KG1 (cell line): Measurements from ENCODE around the gene PML.

Experiments used
- DNase-seq: peaks from one replicate; lab custom pipeline; 2025; lab: John Stamatoyannopoulos, UW

Gene PML

DNA sequence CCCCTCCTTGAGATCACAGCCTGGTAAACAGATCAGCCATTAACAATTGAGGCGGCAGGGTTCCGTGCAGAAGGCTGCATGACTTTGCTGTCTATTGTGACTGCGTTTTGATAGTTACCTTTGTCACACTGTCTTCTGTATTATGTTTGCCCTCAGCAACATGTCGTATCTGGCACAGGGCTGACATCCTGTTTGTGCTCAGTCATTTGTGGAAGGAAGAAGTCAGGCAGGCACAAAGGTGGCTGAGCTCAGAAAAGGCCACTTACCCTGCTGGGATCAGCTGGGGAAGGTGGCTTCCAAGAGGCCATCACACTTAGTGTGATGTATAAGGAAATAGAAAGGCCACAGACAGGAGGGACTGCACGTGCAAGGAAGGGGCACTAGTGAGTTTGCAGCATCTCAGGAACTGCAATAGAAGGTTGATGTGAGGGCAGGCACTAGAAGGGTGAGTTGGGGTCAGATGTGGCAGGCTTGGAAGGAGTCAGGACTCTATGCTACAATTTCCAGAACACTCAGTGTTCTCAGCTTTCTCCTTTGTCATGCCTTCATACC is 13.4 kb downstream of the PML start:
- DNase-seq, result no peak

DNA sequence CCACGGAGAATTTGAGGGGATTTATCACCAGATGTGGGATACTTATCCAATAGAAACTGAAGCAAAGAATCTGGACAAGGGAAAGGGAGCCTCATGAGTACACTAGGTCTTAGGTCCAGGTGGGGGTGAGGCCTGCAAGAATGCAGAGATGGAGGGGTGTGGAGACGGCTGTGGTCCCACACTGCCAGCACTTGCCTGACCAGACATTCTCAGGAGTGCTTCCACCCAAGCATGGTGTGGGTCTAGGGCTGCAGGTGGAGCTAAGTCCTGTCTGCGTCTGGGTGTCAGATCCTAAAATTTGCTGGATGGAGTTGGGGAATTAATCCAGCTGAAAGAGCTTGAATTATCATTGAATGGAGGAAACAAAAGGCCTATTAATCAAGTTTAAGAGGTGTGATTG is 14.4 kb downstream of the PML start:
- DNase-seq, result no peak

DNA sequence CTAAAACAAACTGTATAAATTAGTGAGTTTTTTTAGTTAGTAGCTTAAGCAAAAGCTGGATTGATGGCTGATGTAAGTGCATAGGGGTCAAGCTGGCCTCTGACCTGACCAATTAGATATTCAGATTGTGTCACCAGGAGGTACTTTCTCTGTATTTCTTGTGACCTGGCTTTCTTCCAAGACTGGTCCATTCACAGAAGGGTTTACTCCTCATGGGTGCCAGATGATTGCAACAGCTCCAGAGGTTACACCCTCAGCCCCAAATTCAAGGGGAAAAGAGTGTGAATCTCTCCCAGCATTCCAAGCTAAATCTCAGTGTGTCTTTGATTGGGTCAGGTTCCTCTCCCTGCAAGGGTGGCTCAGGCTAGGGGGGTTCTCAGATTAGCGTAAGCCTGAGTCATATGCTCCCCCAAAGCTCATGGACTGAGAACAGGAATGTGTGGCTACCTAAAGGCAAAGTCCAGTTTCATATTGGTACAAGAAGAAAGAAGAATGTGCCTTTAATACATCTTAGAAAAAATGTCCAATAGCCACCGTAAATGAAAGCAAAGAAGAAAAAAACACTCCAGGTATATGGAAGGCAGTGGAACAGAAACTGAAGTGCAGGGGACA is 16.5 kb downstream of the PML start:
- no peak for DNase-seq

DNA sequence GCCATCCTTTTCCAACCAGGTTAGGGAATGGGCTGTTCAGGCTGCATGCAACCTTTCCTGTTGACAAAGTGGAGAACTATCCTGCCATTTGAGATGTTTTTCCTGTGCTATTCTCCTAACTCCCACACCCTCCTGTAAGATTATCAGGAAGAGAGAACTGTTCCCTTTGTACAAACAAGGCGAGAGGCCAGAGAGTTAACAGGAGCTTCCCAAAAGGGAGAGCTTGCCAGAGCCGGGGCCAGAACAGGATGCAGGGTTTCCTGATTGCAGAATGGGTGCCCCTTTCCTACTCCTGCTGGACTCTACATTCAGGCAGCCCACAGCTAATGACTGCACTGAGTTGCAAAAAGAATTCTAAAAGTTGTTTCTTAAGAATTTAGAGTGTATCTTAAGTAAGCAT is 17.1 kb downstream of the PML start:
- DNase-seq, result no peak

DNA sequence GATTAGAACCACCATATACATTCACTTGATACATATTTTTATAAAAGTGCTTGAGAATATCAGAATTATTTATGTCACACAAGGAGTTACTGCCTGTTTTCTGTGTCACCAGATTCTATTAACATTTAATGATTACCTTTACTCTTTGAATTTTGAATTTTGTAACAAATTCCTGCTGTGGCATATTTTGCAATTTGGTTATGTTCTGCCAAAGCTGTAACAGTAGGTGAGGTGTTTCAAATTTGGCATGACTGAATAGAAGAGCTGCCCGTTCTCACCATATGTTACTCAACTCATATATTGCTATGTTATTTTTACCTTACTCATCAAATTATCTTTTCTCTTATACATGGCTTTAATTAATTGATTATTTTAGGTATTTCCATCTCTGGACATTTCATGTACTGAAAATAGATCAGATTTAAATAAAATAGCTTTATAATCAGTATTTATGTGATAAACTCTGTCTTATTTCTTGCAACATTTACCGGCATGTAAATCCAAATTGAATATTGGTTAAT is 18.9 kb downstream of the PML start:
- DNase-seq, result no peak

DNA sequence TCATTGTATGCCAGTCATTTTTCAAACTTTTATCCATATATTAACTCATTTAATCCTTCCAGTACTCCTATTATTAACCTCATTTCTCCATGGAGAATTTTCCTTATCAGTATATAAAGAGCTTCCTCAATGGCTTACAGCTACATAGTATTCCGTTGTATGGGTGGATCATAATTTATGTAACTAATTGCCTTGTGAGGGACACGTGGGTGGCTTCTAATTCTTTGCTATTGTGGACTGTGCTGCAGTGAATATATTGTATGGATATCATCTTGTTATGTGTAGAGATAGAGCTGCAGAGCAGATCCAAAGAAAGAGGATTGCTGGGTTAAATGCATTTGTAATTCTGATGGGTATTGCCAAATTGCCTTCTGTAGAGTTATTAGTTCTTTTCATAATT is 25.2 kb downstream of the PML start:
- DNase-seq, result no peak

DNA sequence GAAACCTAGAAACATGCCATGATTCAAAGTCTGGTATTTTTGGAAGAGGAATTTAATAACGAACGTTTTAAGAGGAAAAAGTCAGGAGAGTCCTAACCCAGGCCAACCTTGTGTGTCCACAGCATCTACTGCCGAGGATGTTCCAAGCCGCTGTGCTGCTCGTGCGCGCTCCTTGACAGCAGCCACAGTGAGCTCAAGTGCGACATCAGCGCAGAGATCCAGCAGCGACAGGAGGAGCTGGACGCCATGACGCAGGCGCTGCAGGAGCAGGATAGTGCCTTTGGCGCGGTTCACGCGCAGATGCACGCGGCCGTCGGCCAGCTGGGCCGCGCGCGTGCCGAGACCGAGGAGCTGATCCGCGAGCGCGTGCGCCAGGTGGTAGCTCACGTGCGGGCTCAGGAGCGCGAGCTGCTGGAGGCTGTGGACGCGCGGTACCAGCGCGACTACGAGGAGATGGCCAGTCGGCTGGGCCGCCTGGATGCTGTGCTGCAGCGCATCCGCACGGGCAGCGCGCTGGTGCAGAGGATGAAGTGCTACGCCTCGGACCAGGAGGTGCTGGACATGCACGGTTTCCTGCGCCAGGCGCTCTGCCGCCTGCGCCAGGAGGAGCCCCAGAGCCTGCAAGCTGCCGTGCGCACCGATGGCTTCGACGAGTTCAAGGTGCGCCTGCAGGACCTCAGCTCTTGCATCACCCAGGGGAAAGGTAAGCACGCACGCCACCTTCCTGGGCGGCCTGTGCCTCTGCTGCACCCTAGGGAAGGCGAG is 28.4 kb downstream of the PML start:
- no peak for DNase-seq

DNA sequence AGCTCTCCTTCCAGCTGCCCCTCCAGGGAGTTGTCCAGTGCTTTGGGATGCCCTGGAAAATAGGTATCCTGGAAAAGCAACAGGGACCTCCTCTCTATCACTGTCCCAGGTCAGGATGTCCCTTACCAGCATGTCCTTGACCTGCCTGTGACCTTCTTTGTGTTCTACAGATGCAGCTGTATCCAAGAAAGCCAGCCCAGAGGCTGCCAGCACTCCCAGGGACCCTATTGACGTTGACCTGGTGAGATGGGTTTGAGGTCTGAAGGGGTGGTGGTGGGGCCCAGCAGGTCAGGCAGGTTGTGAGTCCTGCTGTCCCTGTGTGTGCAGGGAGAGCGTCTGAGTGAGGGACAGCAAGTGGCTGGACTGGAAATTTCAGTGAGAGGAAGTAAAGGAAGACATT is 30.2 kb downstream of the PML start:
- DNase-seq, result no peak

DNA sequence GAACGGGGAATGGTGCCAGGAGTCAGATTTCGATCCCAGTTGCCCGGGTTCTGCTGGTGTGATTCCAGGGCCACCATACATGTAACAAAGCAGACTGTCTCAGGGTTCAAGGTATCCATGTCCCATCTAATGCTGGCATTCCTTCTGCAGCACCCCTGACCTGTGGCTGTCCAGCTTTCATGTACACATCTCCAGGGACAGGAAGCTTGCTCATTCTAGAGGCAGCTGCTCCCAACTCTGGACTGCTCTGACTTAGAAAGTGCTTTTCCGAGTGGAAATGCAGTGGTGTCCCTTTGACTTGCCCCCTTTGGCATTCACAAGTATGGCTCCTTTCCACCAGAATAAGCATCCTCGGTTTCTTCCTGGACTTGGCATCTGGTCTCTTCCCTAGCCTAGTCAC is 30.9 kb downstream of the PML start:
- DNase-seq, result no peak

DNA sequence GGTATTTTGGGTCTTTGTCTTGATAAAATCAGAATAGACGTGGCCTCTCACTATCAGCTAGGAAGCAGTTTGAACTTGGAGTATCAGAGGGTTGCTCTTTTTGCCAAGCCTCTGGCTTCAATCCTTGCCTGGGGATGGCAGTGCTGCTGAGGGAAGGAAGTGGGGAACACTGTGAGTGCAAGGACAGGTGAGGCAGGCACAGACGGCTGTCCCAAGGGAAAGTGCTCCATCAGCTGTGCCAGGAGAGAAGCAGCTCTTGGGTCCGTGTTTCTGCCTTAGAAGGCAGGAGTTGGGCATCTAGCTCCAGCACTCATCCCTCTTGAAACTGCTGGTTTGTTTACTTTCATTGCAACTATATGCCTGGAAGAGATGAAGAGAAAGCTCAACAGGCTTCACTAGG is 33.2 kb downstream of the PML start:
- DNase-seq, result no peak

DNA sequence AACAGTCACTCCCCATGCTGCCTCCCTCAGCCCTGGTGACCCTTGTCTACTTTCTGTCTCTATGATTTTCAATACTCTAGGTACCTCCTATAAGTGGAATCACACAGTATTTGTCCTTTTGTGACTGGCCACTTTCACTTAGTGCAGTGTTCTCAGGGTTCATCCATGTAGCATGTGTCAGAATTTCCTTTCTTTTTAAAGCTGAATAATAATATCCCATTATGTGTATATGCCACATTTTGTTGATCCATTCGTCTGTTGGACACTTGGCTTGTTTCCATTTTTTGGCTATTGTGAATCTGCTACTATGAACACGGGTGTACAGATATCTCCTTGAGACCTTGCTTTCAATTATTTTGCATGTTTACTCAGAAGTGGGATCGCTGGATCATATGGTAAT is 34.1 kb downstream of the PML start:
- no peak for DNase-seq

DNA sequence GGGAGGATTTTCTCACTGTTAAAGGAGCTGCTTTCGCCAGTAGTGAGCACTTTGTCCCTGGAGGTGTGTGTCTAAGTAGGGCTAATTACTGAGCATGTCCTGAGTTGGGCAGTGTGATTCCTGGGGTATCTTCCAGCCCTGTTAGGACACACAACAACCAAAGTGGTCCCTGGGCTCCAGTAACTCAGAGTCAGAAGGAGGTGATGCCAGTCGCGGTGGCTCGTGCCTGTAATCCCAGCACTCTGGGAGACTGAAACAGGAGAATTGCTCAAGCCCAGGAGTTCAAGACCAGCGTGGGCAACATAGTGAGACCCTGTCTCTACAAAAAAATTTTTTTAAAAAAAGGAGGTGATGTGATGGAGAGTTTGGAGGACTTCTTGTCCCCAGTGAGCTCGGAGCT is 37.5 kb downstream of the PML start:
- no peak for DNase-seq

DNA sequence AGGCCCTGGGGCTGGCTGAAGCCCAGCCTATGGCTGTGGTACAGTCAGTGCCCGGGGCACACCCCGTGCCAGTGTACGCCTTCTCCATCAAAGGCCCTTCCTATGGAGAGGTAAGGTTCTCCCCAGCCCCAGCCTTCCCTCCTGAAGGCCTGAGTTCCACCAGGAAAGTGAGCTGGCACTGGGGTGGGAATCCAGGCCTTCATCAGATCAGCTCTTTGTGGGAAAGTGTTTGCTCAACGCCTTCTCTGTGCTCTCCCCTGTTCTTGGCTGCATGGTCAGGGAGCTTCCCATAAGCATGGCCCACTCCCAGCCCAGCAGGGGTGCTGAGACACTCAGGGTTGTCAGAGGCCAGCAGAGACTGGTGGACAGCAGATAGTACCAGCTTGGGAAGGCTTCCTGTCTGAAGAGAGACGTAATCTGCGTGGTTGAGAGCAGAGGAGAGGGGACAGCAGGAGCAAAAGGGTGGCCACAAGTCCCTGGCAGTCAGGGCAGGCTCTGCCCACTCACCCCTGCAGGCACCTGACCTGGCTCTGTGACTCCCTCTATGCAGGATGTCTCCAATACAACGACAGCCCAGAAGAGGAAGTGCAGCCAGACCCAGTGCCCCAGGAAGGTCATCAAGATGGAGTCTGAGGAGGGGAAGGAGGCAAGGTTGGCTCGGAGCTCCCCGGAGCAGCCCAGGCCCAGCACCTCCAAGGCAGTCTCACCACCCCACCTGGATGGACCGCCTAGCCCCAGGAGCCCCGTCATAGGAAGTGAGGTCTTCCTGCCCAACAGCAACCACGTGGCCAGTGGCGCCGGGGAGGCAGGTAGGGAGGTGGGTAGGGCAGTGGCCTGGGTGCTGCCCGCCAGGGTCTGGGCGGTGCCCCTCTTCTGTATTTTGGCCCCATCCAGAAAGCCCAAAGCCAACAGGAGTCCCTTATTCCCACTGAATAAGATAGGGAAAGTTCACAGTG is 38.4 kb downstream of the PML start:
- no peak for DNase-seq

DNA sequence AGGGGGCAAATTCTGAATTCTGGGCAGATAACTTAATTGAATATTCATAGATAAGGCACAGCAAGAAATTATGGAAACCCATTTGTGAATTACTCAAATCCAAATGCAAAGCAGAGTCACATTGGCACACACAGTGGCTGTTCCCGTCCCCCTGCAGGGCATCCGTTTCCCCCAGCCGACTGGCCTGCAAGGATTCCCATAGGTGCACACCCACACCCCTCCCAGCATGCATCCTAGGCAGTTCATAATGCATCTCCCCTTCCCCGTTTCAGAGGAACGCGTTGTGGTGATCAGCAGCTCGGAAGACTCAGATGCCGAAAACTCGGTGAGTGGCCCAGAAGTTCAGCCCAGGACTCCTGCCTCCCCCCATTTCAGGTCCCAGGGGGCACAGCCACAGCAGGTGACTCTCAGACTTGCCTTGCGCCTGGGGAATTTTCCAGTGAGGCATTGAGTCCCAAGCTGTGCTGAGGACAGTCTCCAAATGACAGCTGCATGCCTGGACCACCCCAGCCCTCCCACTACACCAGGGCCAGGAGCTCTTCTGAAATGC is 39.8 kb downstream of the PML start:
- DNase-seq, result no peak

DNA sequence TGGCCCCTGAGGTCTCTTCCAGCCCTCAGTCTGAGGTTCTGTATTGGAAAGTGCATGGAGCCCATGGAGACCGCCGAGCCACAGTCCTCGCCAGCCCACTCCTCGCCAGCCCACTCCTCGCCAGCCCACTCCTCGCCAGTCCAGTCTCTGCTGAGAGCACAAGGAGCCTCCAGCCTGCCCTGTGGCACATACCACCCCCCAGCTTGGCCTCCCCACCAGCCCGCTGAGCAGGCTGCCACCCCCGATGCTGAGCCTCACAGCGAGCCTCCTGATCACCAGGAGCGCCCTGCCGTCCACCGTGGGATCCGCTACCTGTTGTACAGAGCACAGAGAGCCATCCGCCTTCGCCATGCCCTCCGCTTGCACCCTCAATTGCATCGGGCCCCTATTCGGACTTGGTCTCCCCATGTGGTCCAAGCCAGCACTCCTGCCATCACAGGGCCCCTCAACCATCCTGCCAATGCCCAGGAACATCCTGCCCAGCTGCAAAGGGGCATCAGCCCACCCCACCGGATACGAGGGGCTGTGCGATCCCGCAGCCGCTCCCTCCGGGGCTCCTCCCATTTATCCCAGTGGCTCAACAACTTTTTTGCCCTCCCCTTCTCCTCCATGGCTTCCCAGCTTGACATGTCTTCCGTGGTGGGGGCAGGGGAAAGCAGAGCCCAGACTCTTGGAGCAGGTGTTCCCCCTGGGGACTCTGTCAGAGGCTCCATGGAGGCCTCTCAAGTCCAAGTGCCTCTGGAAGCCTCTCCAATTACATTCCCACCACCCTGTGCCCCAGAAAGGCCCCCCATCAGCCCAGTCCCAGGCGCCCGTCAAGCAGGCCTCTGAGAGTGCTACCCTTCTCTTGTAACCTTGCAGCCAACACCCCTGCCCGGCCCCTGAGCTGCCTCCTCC is 40.9 kb downstream of the PML start:
- DNase-seq, result no peak

DNA sequence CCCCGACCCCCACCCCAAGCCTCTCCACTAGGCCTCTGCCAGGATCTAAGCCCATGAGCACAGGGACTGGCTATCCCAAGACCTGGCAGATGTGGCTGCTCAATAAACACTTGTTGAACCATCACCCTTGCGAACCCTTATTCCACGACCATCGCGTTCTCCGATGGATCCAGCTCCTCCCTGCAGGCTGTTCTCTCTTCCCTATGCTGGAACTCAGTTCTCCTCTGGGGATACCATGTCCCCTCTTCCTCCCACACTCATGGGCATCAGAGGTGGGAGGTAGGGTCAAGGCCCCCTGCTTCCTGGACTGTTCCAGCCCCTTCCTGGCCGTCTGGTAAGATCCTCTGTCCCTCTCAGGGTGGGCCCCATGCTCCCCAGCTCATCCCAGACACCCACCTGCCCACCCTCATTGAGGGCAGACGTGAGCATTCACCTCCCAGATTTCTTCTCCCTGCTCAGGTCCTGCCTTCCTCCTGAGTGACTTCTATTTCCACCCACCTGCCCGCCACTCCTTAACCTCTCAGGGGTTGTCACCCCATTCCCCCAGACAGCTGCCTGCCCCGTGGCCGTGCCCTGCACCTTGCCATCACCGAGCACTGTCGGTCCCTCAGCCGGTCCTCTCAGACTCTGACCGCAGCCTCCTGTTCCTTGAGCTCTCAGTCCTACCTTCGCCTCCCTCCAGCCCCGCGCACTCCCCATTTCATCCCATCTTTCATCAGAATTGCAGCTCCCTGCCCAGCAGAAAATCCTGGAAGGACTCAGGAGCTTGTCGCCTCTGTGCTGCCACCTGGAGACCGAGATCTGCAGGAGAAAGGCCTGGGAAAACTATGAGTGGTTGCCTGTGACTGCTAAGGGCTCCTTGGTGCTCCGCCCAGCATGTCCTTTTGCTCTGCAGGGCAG is 42.0 kb downstream of the PML start:
- no peak for DNase-seq

DNA sequence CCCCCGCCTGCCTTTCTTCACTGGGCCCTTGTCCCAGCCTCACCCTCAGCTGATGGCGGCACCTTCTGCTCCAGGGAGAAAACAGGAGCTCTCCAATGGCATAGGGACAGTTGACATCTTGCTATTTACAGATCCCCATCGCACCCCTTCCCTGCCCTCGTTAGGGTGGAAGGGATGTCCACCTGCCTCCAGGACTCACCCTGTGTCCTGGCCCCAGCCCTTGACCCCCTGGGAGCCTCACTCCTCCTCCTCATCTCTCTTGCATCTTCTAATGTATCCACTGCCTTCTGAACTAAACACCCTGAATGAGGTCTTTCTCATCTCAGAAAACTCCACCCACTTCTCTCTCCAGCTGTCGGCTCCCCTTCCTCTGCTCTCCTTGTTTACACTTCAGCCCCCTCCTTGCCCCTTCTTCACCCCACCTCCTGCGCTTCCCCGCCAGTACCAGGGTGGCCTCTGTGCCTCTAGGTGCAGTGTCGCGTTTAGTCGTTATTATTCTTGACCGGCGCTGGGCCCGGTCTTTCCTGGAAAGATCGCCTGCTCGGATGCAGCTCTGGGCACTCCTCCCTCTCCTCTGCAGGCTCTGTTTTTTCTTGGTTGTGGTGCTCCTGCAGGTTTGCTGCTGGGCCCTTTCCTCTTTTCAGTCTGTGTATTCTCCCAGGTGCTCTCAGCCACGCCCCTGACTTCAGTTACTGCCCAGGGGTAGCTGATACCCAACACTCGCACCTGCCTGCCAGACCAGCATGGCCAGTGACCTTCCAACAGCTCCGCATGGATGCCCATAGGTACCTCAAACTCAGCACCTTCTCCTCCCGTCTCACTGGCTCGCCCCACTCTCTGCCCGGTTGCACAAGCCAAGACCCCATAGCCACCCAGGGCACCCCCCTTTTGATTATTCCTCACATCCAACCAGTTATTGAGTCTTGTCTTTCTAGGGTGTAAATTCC is 42.9 kb downstream of the PML start:
- no peak for DNase-seq

DNA sequence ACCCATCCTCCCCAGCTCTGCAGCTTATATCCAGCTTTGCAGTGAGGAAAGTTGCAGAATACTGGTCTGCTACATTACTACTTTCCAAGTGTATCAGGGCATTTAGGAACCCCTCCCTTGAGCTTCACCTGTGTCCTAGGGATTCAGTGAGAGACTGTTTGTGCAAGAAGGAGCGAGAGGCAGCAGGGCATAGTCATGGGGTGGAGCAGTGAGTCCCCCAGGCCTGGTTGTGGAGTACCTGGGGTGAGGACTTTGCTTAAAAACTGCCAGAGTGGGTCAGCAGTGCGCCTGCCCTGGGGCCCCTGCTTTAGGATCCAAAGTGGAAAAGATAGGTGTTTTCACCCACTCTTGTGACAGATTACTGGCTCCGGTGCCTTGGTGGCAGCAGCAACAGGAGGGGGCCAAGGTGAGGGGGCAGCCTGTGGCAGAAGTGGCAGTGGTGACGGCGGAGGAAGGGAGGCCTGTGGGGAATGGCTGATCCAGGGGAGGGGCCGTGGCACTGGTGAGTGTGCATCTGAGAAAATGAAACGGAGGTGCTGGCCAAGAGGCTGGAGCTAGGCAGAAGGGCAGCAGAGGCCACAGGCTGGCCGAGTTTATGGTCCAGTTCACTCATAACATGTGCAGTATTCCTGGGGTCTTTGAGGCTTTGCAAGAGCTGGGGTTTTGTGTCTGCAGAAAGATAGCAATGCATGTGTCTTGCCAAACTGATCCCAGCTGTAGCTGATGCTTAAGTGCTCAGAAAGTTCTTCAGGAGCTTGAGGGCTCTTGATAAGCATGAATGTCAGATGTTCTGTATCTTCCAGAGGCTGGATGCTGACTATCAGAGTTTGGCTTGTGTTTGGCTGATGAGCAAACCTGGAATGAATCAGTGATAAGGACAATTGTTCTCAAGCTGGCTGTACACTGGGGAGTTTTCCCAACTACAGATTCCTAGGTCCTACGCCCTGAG is 44.5 kb downstream of the PML start:
- no peak for DNase-seq
